ENCODE measurements around the gene DGKD. TPM values are rescaled to one million over a fixed set of nuclear protein-coding genes. Genes with fewer than 3 reads are reported as not detected.

The DGKD gene
- polyA plus RNA-seq, 4 donors, result 22.8 to 27.3 (median 23.9) TPM

GRCh38 chr2:233441161-233442027, 87.1 kb downstream of the DGKD start:
- DNase-seq (ENCODE audit: low read depth in 4 of 4, low spot score in 3 of 4), result no peak

- no peak for DNase-seq (ENCODE audit: low read depth in 4 of 4, low spot score in 3 of 4)
These were observed 87.7 kb downstream of the DGKD start for GRCh38 chr2:233442028-233442310.

GRCh38 chr2:233443511-233444183, 89.4 kb downstream of the DGKD start:
- peak; percentile 28 to 54 (median 52) for DNase-seq (ENCODE audit: low read depth in 4 of 4, low spot score in 3 of 4)

GRCh38 chr2:233444501-233444900, 90.2 kb downstream of the DGKD start:
- no peak for DNase-seq (ENCODE audit: low read depth in 4 of 4, low spot score in 3 of 4)

- no peak for DNase-seq (ENCODE audit: low read depth in 4 of 4, low spot score in 3 of 4)
These were observed 91.0 kb downstream of the DGKD start for GRCh38 chr2:233445152-233445830.

GRCh38 chr2:233446121-233446520, 91.8 kb downstream of the DGKD start:
- no peak for DNase-seq (ENCODE audit: low read depth in 4 of 4, low spot score in 3 of 4)

GRCh38 chr2:233446606-233447305, 92.5 kb downstream of the DGKD start:
- no peak for DNase-seq (ENCODE audit: low read depth in 4 of 4, low spot score in 3 of 4)

- DNase-seq (ENCODE audit: low read depth in 4 of 4, low spot score in 3 of 4), result no peak
These were observed 93.4 kb downstream of the DGKD start for GRCh38 chr2:233447506-233448219.

- no peak for DNase-seq (ENCODE audit: low read depth in 4 of 4, low spot score in 3 of 4)
These were observed 93.9 kb downstream of the DGKD start for GRCh38 chr2:233448220-233448559.

- no peak for DNase-seq (ENCODE audit: low read depth in 4 of 4, low spot score in 3 of 4)
These were observed 94.3 kb downstream of the DGKD start for GRCh38 chr2:233448575-233448974.

GRCh38 chr2:233449081-233449901, 95.0 kb downstream of the DGKD start:
- no peak for DNase-seq (ENCODE audit: low read depth in 4 of 4, low spot score in 3 of 4)

GRCh38 chr2:233449921-233450863, 95.9 kb downstream of the DGKD start:
- no peak for DNase-seq (ENCODE audit: low read depth in 4 of 4, low spot score in 3 of 4)

GRCh38 chr2:233450864-233451575, 96.7 kb downstream of the DGKD start:
- DNase-seq (ENCODE audit: low read depth in 4 of 4, low spot score in 3 of 4), result no peak

GRCh38 chr2:233451950-233452349, 97.7 kb downstream of the DGKD start:
- no peak for DNase-seq (ENCODE audit: low read depth in 4 of 4, low spot score in 3 of 4)

GRCh38 chr2:233453111-233453915, 99.0 kb downstream of the DGKD start:
- DNase-seq (ENCODE audit: low read depth in 4 of 4, low spot score in 3 of 4), result no peak

GRCh38 chr2:233453916-233454315, 99.6 kb downstream of the DGKD start:
- no peak for DNase-seq (ENCODE audit: low read depth in 4 of 4, low spot score in 3 of 4)

- no peak for DNase-seq (ENCODE audit: low read depth in 4 of 4, low spot score in 3 of 4)
These were observed 100.7 kb downstream of the DGKD start for GRCh38 chr2:233455006-233455405.

All from right renal pelvis (tissue), 4 donors.